HCT116 (cell line): ENCODE results near the gene SYNDIG1. TPM values are rescaled to one million over a fixed set of nuclear protein-coding genes. Genes with fewer than 3 reads are reported as not detected.

Source experiments
- ATAC-seq: fragments of 200-7000 bp; cut with Tn5 transposase; 2 replicates; pipeline ENCODE4 v1.9.1; 2020; ENCODE audit warnings: mild to moderate bottlenecking, moderate library complexity
- BruUV-seq: library from RNA; stranded (reverse); fragments of 400-500 nt; replicated peaks from 2 replicates; lab custom pipeline; 2021; lab: Mats Ljungman, UMichigan
- CTCF ChIA-PET: fragments of 300-600 bp; sonication (Branson Sonifier 250); formaldehyde crosslinking; loops from one replicate; lab custom pipeline; 2021; ENCODE audit warnings: antibody characterized with exemption; lab: Charles Lee
- POLR2A ChIA-PET: fragments of 300-600, 350-600 bp; sonication (Branson Sonifier 250); formaldehyde crosslinking; loops from one replicate; lab custom pipeline; 2021; ENCODE audit warnings: antibody characterized with exemption; lab: Charles Lee
- RAD21 ChIA-PET, 2 experiments: fragments of 300-600 bp; sonication (Branson Sonifier 250); formaldehyde crosslinking; loops; one replicate each; lab custom pipeline; 2023; ENCODE audit warnings: low total read pairs in 2 of 2; ENCODE audit not compliant: uncharacterized antibody in 2 of 2, unreplicated experiment in 2 of 2, low non-redundant PET in 1 of 2; lab: Charles Lee
- DNase-seq: peaks from one replicate; pipeline ENCODE4 v3.0.0-alpha.2; 2010; ENCODE audit warnings: low read depth, low spot score
- H2AFZ ChIP-seq: fragments of 200-600 bp; shearing (Covaris generic), sonication (generic); 2 replicates; pipeline ENCODE4 v1.6.1; 2017; ENCODE audit warnings: low read depth, mixed run types, mixed read lengths, antibody characterized with exemption, low read length; ENCODE audit not compliant: poor library complexity, severe bottlenecking
- H3K27ac ChIP-seq: 2 replicates; pipeline ENCODE4 v1.5.1; 2012; ENCODE audit warnings: low read depth, low read length
- H3K27me3 ChIP-seq: fragments of 200-600 bp; sonication (generic); 2 replicates; pipeline ENCODE4 v1.6.1; 2016; ENCODE audit warnings: mixed run types, low read length, mixed read lengths; ENCODE audit not compliant: insufficient read depth
- H3K36me3 ChIP-seq, 2 experiments: fragments of 200-500 bp in 1 of 2; fragments of 200-600 bp in 1 of 2; sonication (Bioruptor generic) in 1 of 2; sonication (generic) in 1 of 2; 2 replicates each; pipeline versions ENCODE4 v1.5.1 to v1.6.1; 2014 to 2016; ENCODE audit warnings: low read length in 2 of 2, inconsistent platforms in 1 of 2, mixed read lengths in 1 of 2, mixed run types in 1 of 2; ENCODE audit not compliant: insufficient read depth in 2 of 2, control insufficient read depth in 1 of 2
- H3K4me1 ChIP-seq, 2 experiments: fragments of 200-600 bp in 1 of 2; sonication (generic) in 1 of 2; 2 replicates each; pipeline versions ENCODE4 v1.5.1 to v1.6.1; 2012 to 2017; ENCODE audit warnings: low read length in 2 of 2, inconsistent platforms in 1 of 2, mild to moderate bottlenecking in 1 of 2, mixed read lengths in 1 of 2, mixed run types in 1 of 2, moderate library complexity in 1 of 2; ENCODE audit not compliant: insufficient read depth in 2 of 2, control insufficient read depth in 1 of 2
- H3K4me2 ChIP-seq: fragments of 200-600 bp; sonication (generic); 2 replicates; pipeline ENCODE4 v1.6.1; 2017; ENCODE audit warnings: mixed run types, low read length, mixed read lengths
- H3K4me3 ChIP-seq, 2 experiments: fragments of 200-600 bp in 1 of 2; sonication (generic) in 1 of 2; replicated peaks in 1 of 2; 2 replicates each; pipeline ENCODE4 v1.5.1; 2011 to 2016; ENCODE audit warnings: low read length in 2 of 2, control low read depth in 1 of 2, low read depth in 1 of 2, mild to moderate bottlenecking in 1 of 2, mixed read lengths in 1 of 2, mixed run types in 1 of 2
- H3K79me2 ChIP-seq: fragments of 200-600 bp; sonication (generic); 2 replicates; pipeline ENCODE4 v1.6.1; 2017; ENCODE audit warnings: mild to moderate bottlenecking, mixed run types, low read length, moderate library complexity, mixed read lengths; ENCODE audit not compliant: insufficient read depth
- H3K9ac ChIP-seq: fragments of 200-600 bp; sonication (generic); 2 replicates; pipeline ENCODE4 v1.6.1; 2016; ENCODE audit warnings: low read length, mixed read lengths
- H3K9me2 ChIP-seq: fragments of 200-600 bp; sonication (generic), shearing (Covaris generic); 2 replicates; pipeline ENCODE4 v1.6.1; 2017; ENCODE audit warnings: mixed run types, mild to moderate bottlenecking, moderate library complexity; ENCODE audit not compliant: insufficient read depth
- H3K9me3 ChIP-seq, 2 experiments: fragments of 200-500 bp in 1 of 2; fragments of 200-600 bp in 1 of 2; sonication (Bioruptor generic) in 1 of 2; sonication (generic) in 1 of 2; 2 replicates each; pipeline ENCODE4 v1.6.1; 2014 to 2017; ENCODE audit warnings: low read length in 2 of 2, mixed read lengths in 2 of 2, inconsistent platforms in 1 of 2, low read depth in 1 of 2, mild to moderate bottlenecking in 1 of 2, mixed run types in 1 of 2, moderate library complexity in 1 of 2; ENCODE audit not compliant: control insufficient read depth in 1 of 2, insufficient read depth in 1 of 2
- H4K20me1 ChIP-seq: fragments of 200-600 bp; sonication (generic), shearing (Covaris generic); 2 replicates; pipeline ENCODE4 v1.6.1; 2017; ENCODE audit warnings: mixed run types, mild to moderate bottlenecking, moderate library complexity; ENCODE audit not compliant: insufficient read depth
- CEBPB ChIP-seq: IDR thresholded peaks from 2 replicates; pipeline ENCODE4 v1.6.1; 2012; ENCODE audit warnings: low read depth
- CTCF ChIP-seq, 3 experiments: fragments of 200-600 bp in 1 of 3; sonication (generic) in 1 of 3; IDR thresholded peaks in 2 of 3; conservative IDR thresholded peaks in 1 of 3; 2 replicates each; pipeline ENCODE4 v1.5.1; 2012 to 2017; ENCODE audit warnings: low read depth in 2 of 3, low read length in 2 of 3, antibody characterized with exemption in 1 of 3, borderline replicate concordance in 1 of 3, control low read depth in 1 of 3, mild to moderate bottlenecking in 1 of 3, mixed read lengths in 1 of 3, mixed run types in 1 of 3, moderate library complexity in 1 of 3; ENCODE audit not compliant: insufficient read depth in 1 of 3
- FOSL1 ChIP-seq: IDR thresholded peaks from 2 replicates; pipeline ENCODE4 v1.6.1; 2012; ENCODE audit warnings: low read depth
- MAX ChIP-seq: IDR thresholded peaks from 2 replicates; pipeline ENCODE4 v1.6.1; 2012
- POLR2AphosphoS5 ChIP-seq: IDR thresholded peaks from 2 replicates; pipeline ENCODE4 v1.6.1; 2011; ENCODE audit warnings: mild to moderate bottlenecking, low read depth, low read length, moderate library complexity
- SP1 ChIP-seq: IDR thresholded peaks from 2 replicates; pipeline ENCODE4 v1.6.1; 2012; ENCODE audit warnings: low read depth
- SRF ChIP-seq: IDR thresholded peaks from 2 replicates; pipeline ENCODE4 v1.6.1; 2012; ENCODE audit warnings: low read depth
- YY1 ChIP-seq: IDR thresholded peaks from 2 replicates; pipeline ENCODE4 v1.6.1; 2011; ENCODE audit warnings: low read length, low read depth, moderate library complexity, mild to moderate bottlenecking; ENCODE audit not compliant: insufficient replicate concordance; ENCODE audit errors: extremely low read depth
- ZBTB33 ChIP-seq: IDR thresholded peaks from 2 replicates; pipeline ENCODE4 v1.6.1; 2011; ENCODE audit warnings: mild to moderate bottlenecking, low read length, moderate library complexity; ENCODE audit not compliant: insufficient replicate concordance; ENCODE audit errors: extremely low read depth
- intact Hi-C: fragments of 100-400 bp; cut with micrococcal nuclease; formaldehyde crosslinking; loops from 2 replicates; pipeline ENCODE4 v1.10.0; 2022
- total RNA-seq: library from RNA; stranded (reverse); gene quantifications from one replicate; pipeline ENCODE4 v1.2.1, GENCODE V29; 2021; ENCODE audit not compliant: unreplicated experiment

The SYNDIG1 gene
- total RNA-seq, 1 experiment from 2014 or later, result not detected

GRCh38 chr20:24696396-24696795 is 227.0 kb downstream of the SYNDIG1 start:
- BruUV-seq, result no TSS peak
- no peak for DNase-seq
- ChIA-PET RAD21 (no interaction called here), POLR2A (no interaction called here), CTCF (no interaction called here)
- Histone ChIP-seq H4K20me1 (no peaks in the 10 kb centered on the region), H3K27me3 (peaks cover 53% of the 10 kb centered on the region), H3K36me3 (no peaks in the 10 kb centered on the region), H3K9ac (no peak overlapping the region), H3K9me2 (no peaks in the 10 kb centered on the region), H3K27ac (no peak overlapping the region), H2AFZ (no peak overlapping the region), H3K4me3 (no peak overlapping the region), H3K9me3 (no peaks in the 10 kb centered on the region), H3K79me2 (no peaks in the 10 kb centered on the region), H3K4me2 (no peak overlapping the region), H3K4me1 (no peaks in the 10 kb centered on the region)
- no peak for ATAC-seq
- TF ChIP-seq CEBPB (no peak), FOSL1 (no peak), SRF (no peak)
- intact Hi-C loops, result no loop called here

- CTCF ChIA-PET, result no interaction called here
- intact Hi-C loops, result no loop called here
Observed at GRCh38 chr20:24697411-24697810, 228.0 kb downstream of the SYNDIG1 start.

More at GRCh38 chr20:24697411-24697810, 228.0 kb downstream of the SYNDIG1 start:
- H3K36me3 ChIP-seq, result no peaks in the 10 kb centered on the region
- DNase-seq (no peak), ATAC-seq (no peak)
- H3K9me2 ChIP-seq, result no peaks in the 10 kb centered on the region
- no peaks in the 10 kb centered on the region for H3K79me2 ChIP-seq
- H3K4me1 ChIP-seq, result no peaks in the 10 kb centered on the region
- H3K27ac ChIP-seq, result no peak overlapping the region
- H3K9me3 ChIP-seq, result no peaks in the 10 kb centered on the region
- no peaks in the 10 kb centered on the region for H4K20me1 ChIP-seq
- BruUV-seq, result no TSS peak
- ChIA-PET POLR2A (no interaction called here), RAD21 (no interaction called here)
- TF ChIP-seq SRF (no peak), SP1 (no peak), ZBTB33 (no peak), YY1 (no peak), CTCF (IDR thresholded peaks at IDR 0.05 in 2 of 3, conservative IDR thresholded peaks at IDR 0.05 in 1 of 3; ENCODE audit: borderline replicate concordance in 1 of 3, insufficient read depth in 1 of 3, low read depth in 2 of 3, low read length in 2 of 3) (no peak), POLR2AphosphoS5 (no peak), CEBPB (no peak), MAX (no peak), FOSL1 (no peak)
- H3K4me3 ChIP-seq, result no peak overlapping the region
- H3K27me3 ChIP-seq, result peaks cover 58% of the 10 kb centered on the region
- H3K9ac ChIP-seq, result no peak overlapping the region
- H2AFZ ChIP-seq, result no peak overlapping the region
- no peak overlapping the region for H3K4me2 ChIP-seq
